Measurements from ENCODE around the gene TIMP3.

TIMP3 gene

DNA sequence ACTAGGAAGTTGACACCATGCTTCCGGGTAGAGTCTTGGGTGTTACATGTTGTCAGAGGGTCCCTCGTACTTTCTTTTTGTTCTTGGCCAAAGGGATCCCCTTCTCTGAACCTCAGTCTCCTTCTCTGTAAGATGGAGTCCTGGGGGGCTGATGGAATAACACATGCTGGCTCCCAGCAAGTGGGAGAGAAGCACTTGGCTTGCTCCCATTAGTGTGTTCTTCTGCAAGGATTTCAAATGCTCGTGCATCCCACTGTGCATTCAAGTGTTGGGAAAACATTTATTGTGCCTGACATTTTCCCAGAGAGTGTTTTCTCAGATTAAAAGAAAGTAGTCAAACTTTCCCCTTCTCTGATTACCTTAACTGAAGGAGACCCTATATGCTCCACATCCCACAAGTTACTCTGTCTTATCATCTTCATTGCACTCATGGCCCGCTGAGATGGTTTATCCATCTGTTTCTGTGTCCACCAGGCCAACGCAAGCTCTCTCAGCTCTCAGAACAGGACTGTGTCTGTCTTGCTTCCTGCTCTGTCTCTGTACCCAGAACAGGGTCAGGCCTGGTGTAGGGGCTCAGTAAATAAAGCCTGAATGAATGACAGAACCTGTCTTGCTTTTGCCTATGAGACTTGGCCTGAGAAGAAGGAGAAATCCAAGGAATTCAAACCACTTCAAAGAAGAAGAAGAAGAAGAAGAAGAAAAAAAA is 16.0 kb upstream of the TIMP3 start:
- DNase-seq (ENCODE audit: extremely low spot score, insufficient read length, low read depth) (no peak), FAIRE-seq (no peak)

GRCh38 chr22:32786027-32786418 is 15.5 kb upstream of the TIMP3 start:
- FAIRE-seq (no peak), DNase-seq (ENCODE audit: extremely low spot score, insufficient read length, low read depth) (no peak)

GRCh38 chr22:32788904-32789624 is 12.4 kb upstream of the TIMP3 start:
- no peak for FAIRE-seq

DNA sequence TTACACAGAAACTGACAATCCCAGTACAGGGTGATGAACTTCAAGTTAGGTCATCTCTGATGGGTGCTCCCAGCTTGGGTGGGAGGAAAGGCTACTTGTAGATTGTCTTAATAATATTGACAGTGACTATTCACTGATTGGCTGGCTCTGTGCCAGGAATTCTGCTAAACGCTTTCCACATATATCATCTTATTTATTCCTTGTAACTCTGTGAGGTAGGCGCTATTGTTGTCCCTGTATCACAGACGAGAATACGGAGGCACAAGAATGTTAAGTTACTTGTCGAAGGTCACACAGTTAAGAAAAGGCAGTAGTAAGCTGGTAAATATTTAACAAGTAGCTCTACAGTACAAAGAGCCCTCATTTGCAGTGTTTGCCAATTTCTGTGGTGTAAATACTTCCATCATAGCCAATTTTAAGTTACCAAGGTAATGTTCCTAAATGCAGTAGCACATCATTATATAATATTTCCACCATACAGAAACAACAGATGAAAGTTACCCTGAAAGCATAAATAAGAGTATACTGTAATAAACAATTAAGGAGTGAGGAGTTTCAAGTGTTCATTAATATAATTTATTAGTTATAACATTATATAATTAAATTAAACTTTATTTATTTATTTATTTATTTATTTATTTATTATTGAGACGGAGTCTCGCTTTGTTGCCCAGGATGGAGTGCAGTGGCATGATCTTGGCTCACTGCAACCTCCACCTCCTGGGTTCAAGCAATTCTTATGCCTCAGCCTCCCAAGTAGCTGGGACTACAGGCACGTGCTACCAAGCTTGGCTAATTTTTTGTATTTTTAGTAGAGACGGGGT is 11.5 kb upstream of the TIMP3 start:
- DNase-seq (ENCODE audit: extremely low spot score, insufficient read length, low read depth): no peak
- FAIRE-seq: no peak

More at GRCh38 chr22:32788904-32789624, 12.4 kb upstream of the TIMP3 start:
- no peak for DNase-seq (ENCODE audit: extremely low spot score, insufficient read length, low read depth)

GRCh38 chr22:32791056-32791455 is 10.4 kb upstream of the TIMP3 start:
- FAIRE-seq (no peak), DNase-seq (ENCODE audit: extremely low spot score, insufficient read length, low read depth) (no peak)

DNA sequence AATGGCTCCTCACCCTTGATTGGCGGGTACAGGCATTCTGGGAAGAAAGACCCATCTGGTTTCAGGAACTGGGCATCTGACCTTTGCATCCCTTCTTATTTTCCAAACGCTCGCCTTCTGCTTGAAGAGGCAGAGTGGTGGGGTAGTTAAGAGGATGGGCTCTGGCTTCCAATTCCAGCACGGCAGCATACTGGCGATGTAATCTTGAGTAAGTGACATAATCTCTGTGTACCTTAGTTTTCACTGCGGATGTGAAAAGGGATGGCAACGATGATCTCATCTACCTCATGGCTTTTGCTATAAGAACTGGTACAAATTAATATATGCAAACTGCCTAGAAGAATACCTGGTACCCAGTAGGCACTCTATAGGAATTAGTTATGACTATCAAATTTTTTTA is 10.0 kb upstream of the TIMP3 start:
- no peak for DNase-seq (ENCODE audit: extremely low spot score, insufficient read length, low read depth)
- FAIRE-seq: no peak

- no peak for DNase-seq (ENCODE audit: extremely low spot score, insufficient read length, low read depth)
These were observed 7.9 kb upstream of the TIMP3 start for GRCh38 chr22:32793589-32793988.

GRCh38 chr22:32794449-32795213 is 6.9 kb upstream of the TIMP3 start:
- FAIRE-seq: no peak
- DNase-seq (ENCODE audit: extremely low spot score, insufficient read length, low read depth): no peak

More at GRCh38 chr22:32793589-32793988, 7.9 kb upstream of the TIMP3 start:
- FAIRE-seq: no peak

DNA sequence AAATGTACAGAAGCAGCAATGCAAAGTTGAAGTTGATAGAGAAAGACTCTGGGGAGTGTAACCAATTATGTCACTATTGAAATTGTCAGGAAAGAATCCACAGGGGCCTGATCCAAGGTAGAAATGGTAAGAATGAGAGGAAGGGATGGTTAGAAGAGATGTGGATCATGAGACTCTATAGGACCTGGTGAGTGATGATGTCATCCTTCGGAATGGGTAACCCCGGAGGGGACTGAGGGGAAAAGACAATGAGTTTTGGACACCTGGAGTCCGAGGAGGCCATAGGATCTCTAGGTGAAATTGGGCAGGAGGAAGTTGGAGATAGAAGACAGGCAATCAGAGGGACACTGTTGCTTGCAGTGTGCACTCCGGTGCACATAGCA is 6.3 kb upstream of the TIMP3 start:
- DNase-seq (ENCODE audit: extremely low spot score, insufficient read length, low read depth) (no peak), FAIRE-seq (no peak)

DNA sequence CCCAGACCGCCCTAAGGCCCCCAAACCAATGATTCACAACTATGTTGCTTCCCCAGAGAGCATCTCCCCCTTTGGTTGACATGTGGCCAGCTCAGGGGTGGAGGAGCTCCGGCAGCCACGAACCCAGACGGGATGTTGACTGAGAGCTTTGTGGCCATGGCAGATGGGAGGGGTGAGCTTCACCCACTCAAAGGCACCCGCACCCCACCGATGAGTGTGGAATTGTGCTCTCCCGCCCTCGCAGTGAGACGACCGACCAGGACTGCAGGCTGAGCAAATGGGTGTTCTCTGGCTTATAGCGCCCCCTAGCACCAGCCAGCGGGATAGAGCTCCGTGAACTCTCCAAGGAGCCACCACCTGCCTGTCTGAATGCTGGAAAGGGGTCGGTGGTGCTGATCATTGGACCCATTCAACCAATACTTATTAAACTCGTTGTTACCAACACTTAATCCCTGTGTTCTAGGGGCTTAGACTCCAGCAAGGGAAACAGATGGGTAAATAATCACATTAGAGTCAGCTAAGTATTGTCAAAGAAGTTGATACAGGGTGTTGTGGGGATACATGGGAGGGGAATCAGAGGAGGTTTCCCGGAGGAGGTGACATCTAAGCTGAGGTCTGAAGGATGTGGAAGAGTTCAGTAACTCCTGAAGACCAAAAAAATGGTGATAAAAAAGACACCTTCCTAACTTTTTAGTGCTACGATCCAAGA is 4.5 kb upstream of the TIMP3 start:
- FAIRE-seq (peak; percentile 38), DNase-seq (ENCODE audit: extremely low spot score, insufficient read length, low read depth) (peak; percentile 36)

- no peak for DNase-seq (ENCODE audit: extremely low spot score, insufficient read length, low read depth)
- FAIRE-seq: no peak
These were observed 2.0 kb upstream of the TIMP3 start for GRCh38 chr22:32799496-32799895.

GRCh38 chr22:32800158-32800882 is 1.2 kb upstream of the TIMP3 start:
- no peak for DNase-seq (ENCODE audit: extremely low spot score, insufficient read length, low read depth)
- no peak for FAIRE-seq

GRCh38 chr22:32800994-32801536 is 440 bp upstream of the TIMP3 start:
- FAIRE-seq (no peak), DNase-seq (ENCODE audit: extremely low spot score, insufficient read length, low read depth) (no peak)

DNA sequence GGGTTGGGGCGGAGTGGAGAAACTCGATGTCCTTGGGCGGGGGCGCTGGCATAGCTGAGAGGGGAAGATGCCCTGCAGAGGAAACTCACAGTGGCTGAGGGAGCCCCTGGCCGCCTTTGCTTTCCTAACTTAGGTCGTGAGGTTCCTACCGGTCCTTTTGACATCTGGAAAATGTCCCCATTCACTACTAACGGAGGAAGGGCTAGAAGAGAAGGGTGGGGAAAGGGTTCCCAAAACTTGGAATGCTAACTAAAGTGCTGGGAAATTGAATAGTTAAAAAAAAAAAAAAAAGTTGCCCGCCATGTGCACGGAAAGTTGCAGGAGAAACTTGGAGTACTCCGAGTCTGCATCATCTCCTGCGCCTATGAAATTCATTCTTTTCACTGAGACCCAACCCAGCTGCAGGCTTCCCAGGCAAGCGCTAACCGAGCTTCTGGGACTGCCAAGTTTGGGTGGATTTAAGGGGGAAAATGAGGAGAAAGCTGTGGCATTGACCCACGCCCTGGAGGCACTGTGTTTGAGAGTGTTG is 796 bp downstream of the TIMP3 start:
- FAIRE-seq: no peak

DNA sequence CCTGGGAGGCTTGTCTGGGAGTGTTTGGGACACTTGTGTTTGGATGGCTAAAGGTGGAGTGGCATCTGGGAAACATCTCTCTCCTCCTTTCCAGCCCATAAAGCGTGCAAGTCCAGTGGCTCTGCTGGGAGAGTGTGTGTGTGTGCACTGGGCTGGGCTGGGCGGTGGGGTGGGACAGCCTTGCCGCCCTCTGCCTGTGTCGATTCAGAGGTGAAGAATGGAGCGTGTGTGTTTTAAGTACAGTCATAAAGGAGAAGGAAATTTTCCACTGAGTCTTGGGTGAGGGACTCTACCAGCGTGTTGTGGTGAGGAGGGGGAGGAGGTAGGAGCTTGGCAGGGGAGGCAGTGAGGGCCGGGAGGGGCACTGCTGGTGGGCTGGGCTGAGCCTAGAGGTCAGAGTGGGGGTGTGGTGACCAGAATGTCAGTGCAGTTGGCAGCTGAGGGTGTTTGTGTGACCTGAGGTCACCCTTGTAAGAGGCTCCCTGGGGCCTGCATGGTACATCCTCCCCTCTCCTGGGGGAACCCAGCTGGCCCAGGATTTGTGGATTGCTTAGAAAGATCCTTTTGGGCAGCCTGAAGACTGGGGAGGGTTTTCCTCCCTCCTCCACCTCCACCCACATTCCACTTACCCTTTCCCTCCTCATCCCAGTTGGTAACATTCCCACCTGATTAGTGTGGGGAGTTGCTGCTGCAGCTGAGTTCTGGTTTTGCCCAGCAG is 1.7 kb downstream of the TIMP3 start:
- FAIRE-seq (no peak), DNase-seq (ENCODE audit: extremely low spot score, insufficient read length, low read depth) (no peak)

More for the DNA sequence above, 796 bp downstream of the TIMP3 start:
- DNase-seq (ENCODE audit: extremely low spot score, insufficient read length, low read depth): no peak

DNA sequence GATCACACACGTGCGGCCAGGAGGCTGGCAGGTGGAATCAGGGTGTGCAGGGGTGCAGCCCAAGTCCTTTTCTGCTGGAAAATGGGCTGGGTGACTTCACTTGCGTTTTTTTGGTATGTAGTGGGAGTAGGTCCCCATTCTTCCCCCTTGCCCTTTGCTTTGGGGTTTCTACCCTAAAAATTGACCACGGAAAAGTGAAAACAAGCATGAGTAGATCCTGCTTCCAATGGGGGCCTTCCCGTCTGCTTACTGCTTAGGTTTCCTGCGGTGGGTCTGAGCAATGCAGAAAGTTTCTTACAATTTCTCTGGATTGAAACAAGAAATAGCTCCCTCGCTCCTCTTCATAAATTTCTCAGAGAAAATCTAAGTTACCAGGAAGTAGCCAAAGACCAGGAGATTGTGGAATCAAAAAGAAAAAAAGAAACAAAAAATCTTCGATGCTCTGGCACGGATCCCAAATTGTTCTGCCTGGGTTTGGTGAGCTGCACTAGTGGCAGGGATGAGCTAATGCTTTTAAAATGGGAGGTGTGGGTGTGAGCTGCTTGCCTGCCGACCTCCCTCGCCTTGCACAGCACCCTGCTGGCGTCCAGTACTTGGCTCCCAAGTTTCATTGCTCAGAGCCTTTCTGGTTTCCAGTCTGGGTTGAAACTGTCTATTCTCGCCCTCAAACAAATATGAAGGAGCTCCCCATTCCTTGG is 2.4 kb downstream of the TIMP3 start:
- FAIRE-seq: no peak
- DNase-seq (ENCODE audit: extremely low spot score, insufficient read length, low read depth): no peak
